VCaP (cell line): ENCODE measurements around the gene APC2.

Experiments used
- H3K27ac ChIP-seq: fragments of 450-650 bp; 2 replicates; pipeline ENCODE4 v1.5.1; 2017
- TF ChIP-seq, protein P1 (sequence below): fragments of 450-650 bp; conservative IDR thresholded peaks from 2 replicates; pipeline ENCODE4 v1.5.1; 2017; ENCODE audit warnings: mild to moderate bottlenecking, moderate library complexity

The APC2 gene, protein sequence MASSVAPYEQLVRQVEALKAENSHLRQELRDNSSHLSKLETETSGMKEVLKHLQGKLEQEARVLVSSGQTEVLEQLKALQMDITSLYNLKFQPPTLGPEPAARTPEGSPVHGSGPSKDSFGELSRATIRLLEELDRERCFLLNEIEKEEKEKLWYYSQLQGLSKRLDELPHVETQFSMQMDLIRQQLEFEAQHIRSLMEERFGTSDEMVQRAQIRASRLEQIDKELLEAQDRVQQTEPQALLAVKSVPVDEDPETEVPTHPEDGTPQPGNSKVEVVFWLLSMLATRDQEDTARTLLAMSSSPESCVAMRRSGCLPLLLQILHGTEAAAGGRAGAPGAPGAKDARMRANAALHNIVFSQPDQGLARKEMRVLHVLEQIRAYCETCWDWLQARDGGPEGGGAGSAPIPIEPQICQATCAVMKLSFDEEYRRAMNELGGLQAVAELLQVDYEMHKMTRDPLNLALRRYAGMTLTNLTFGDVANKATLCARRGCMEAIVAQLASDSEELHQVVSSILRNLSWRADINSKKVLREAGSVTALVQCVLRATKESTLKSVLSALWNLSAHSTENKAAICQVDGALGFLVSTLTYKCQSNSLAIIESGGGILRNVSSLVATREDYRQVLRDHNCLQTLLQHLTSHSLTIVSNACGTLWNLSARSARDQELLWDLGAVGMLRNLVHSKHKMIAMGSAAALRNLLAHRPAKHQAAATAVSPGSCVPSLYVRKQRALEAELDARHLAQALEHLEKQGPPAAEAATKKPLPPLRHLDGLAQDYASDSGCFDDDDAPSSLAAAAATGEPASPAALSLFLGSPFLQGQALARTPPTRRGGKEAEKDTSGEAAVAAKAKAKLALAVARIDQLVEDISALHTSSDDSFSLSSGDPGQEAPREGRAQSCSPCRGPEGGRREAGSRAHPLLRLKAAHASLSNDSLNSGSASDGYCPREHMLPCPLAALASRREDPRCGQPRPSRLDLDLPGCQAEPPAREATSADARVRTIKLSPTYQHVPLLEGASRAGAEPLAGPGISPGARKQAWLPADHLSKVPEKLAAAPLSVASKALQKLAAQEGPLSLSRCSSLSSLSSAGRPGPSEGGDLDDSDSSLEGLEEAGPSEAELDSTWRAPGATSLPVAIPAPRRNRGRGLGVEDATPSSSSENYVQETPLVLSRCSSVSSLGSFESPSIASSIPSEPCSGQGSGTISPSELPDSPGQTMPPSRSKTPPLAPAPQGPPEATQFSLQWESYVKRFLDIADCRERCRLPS (N-terminal part only)

DNA sequence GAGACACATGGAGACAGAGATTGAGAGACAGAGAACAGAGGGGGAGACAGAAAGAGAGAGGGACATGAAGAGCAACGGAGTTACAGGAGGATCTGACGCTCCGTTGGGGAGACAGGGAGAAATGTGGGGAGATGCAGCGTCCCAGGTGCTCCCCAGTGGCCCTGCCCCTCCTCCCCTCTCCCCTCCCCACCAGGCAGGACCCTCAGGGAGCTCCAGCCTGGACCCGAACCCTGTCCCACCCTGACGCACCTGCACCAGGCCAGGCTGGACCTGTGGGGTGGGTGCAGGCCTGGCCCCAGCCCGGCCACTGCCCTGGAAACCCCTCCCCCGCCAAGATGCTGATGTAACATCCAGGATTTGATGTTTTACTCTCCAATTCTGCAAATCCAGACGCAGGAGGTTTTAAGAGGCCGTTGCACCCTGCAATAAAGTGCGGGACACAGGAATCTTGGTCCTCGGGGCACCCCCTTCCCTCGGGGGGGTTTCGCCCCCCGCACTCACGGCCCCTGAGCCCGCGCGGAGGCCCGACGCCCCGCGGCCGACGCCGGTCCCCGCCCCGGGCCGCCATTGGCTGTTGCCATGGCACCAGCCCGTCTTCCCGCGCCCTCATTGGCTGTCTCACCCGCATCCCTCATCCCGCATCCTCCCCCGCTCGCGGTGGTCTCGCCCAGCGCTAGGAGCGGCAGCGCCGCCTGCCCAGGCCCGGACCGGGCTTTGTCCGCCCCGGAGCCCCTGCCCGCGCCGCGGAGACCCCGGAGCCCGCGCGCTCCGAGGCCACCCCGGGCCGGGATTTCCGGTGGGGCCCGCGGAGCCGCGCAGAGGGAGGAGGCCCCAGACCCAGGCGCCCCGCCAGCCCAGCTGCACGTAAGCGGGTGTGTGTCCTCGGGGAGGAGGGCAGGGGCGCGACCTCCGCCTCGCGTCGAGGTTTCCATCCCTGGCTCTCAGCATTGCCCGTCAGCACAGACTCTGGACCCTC is at the start of gene APC2:
Gene APC2 (plus strand): TSS at position 655 of the 976 bp plus-strand sequence. CDS start 2,881 bp downstream, outside the sequence.
- H3K27ac ChIP-seq = no peak within 1 kb of the TSS
- TF ChIP-seq, protein P1, sequence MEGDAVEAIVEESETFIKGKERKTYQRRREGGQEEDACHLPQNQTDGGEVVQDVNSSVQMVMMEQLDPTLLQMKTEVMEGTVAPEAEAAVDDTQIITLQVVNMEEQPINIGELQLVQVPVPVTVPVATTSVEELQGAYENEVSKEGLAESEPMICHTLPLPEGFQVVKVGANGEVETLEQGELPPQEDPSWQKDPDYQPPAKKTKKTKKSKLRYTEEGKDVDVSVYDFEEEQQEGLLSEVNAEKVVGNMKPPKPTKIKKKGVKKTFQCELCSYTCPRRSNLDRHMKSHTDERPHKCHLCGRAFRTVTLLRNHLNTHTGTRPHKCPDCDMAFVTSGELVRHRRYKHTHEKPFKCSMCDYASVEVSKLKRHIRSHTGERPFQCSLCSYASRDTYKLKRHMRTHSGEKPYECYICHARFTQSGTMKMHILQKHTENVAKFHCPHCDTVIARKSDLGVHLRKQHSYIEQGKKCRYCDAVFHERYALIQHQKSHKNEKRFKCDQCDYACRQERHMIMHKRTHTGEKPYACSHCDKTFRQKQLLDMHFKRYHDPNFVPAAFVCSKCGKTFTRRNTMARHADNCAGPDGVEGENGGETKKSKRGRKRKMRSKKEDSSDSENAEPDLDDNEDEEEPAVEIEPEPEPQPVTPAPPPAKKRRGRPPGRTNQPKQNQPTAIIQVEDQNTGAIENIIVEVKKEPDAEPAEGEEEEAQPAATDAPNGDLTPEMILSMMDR = no peak

DNA sequence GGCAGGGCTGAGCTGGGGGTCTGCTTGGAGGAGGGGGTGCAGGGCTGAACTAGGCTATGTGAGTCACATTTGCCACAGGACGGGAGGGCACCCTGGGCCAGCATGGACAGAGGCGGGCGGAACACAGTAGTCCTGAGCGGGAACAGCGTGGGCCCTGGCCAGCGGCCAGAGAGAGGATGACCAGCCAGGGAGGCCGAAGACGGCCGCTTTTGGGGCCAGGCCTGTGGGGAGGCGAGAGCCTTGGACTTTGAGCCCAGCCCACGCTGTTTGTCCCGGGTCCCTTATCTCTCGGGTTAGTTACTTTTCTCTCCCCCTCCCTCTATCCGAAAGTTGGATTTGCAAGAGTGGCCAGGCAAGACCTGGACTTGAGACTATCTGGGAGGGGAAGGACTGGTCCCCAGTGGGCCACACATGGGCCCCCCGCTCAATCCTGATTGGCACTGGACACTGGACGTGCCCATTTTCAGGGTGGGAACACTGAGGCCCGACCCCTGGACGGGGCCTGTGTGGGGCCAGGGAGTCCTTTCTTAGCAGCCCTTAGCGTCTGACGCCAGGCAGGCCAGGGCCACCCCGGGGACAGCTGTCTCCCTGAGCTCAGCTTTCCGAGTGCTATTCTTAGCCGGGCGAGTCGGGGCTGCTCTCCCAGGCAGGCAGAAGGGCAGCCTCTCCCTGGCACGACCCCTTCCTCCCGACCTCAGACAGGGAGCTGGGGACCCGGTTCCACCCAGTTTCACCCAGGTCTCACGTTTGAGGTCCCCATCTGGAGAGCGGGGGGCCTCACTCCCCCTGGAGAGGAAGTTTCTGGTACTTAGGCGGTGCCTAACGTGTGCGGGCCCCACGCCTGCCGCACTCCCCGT is 49.4 kb upstream of the APC2 start:
- peak overlapping the region; percentile 82 for H3K27ac ChIP-seq
- TF ChIP-seq, protein P1 = no peak

DNA sequence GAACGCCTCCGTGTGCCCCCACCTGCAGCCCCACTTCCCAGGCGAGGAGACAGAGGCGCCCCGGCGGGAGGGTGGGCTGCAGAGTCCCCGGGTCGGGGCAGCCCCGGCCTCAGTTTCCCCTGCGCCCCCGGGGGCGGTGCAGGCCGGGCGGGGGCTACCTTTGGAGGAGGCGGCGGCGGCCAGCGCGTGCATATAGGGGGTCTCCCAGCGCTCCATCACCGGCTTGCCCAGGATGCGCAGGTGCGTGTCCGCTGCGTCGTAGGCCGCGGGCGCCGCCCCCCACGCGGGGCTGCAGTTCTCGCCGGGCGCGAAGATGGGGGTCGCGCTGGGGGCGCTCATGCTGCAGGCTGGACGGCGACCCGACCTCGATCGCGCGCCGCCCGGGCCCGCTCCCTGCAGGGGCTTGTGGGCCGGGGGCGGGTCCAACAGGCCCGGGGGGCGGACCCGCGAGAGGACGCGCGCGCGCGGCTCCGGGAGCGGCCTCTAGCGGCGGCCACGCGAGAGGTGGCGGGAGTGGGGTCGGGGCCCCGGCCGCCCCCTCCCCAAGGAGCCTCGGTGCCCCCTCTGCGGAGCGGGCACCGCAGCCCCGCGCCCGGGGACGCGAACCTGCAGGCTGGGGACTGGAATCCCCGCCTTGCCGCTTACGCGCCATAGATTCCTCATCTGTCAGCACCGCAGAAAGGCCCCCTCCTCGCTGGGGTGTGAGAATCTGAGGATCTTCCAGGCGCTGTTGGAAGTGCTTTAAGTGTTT is 48.6 kb upstream of the APC2 start, which contains the start of gene GAMT:
Gene GAMT (minus strand): TSS at position 405 of the 751 bp plus-strand sequence. CDS start 66 bp downstream, at position 339.
- H3K27ac ChIP-seq = peak within 1 kb of the TSS; percentile 82
- TF ChIP-seq, protein P1 = peak; percentile 86

DNA sequence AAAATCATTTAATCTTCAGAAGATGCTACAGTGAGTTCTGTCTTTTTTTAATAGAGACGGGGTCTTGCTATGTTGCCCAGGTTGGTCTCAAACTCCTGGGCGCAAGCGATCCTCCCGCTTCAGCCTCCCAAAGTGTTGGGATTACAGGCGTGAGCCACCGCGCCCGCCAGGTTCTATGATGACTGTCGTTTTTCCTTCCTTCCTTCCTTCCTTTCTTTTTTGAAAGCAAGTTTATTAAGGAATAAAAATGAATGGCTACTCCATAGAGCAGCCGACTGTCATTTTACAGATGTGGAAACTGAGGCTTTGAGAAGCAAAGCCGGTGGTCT is 48.1 kb upstream of the APC2 start:
- TF ChIP-seq, protein P1 = no peak
- peak overlapping the region; percentile 82 for H3K27ac ChIP-seq

DNA sequence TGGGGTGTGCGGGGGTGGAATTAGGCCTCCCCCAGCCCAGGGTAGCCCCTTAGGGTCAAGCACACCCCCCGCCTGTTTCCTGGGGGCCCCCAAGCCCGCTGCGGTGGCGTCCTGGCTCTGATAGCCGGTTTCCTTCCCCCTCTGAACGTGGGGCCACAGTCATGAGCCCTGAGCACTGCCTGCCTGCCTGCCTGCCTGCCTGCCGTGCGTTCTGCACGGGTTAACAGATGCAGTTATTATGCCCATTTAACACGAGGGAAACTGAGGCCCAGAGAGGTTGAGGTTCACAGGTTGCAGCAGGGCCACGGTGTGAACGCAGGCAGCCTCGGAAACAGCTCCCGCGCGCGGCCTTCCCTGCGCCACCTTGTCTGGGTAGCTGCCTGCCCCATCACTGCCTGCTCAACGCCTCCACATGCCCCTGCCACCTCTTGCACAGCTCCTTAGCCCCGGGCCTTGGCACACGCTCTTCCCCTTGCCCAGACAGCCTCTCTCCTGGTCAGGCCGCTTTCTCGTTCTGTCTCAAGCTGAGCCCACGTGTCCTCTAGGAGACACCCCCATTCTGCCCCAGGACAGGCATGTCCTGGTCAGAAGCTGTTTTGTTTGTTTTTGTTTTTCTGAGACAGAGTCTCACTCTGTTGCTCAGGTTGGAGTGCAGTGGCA is 47.4 kb upstream of the APC2 start:
- no peak overlapping the region; the same call in 1 of the 2 replicates for H3K27ac ChIP-seq

More for the DNA sequence above, 47.4 kb upstream of the APC2 start:
- TF ChIP-seq, protein P1 = no peak
